Measurements from ENCODE around the gene CD58.

CD58 gene

GRCh38 chr1:116477429-116477828, 93.4 kb downstream of the CD58 start:
- Histone ChIP-seq H4K20me1 (ENCODE audit: low read depth, low read length) (no peaks in the 10 kb centered on the region), H3K27ac (ENCODE audit: low read depth, low read length) (no peak overlapping the region), H3K9me3 (ENCODE audit: insufficient read depth, low read length) (no peaks in the 10 kb centered on the region), H3K79me2 (ENCODE audit: insufficient read depth, low read length) (no peaks in the 10 kb centered on the region), H2AFZ (ENCODE audit: low read depth, low read length, severe bottlenecking) (no peak overlapping the region), H3K36me3 (ENCODE audit: low read length) (no peaks in the 10 kb centered on the region), H3K9me2 (replicated peaks; ENCODE audit: insufficient read depth, low read length) (no peaks in the 10 kb centered on the region), H3F3A (ENCODE audit: insufficient read depth) (no peaks in the 10 kb centered on the region), H3K4me3 (ENCODE audit: insufficient read depth, low read length, poor library complexity, severe bottlenecking) (no peak overlapping the region), H3K27me3 (ENCODE audit: low read length) (no peaks in the 10 kb centered on the region), H3K9ac (ENCODE audit: low read length) (no peak overlapping the region), H3K4me2 (ENCODE audit: low read depth, low read length, poor library complexity, severe bottlenecking) (no peak overlapping the region)
- TF ChIP-seq CTCF (IDR thresholded peaks at IDR 0.05; ENCODE audit: insufficient read depth, low read length, poor library complexity, severe bottlenecking) (no peak), EZH2phosphoT487 (conservative IDR thresholded peaks at IDR 0.05; ENCODE audit: low read length) (no peak)

- Histone ChIP-seq H4K20me1 (ENCODE audit: low read depth, low read length) (no peaks in the 10 kb centered on the region), H3K27ac (ENCODE audit: low read depth, low read length) (no peak overlapping the region), H3K36me3 (ENCODE audit: low read length) (no peaks in the 10 kb centered on the region), H3K9me2 (replicated peaks; ENCODE audit: insufficient read depth, low read length) (no peaks in the 10 kb centered on the region), H3K9ac (ENCODE audit: low read length) (no peak overlapping the region), H3F3A (ENCODE audit: insufficient read depth) (no peaks in the 10 kb centered on the region), H3K9me3 (ENCODE audit: insufficient read depth, low read length) (no peaks in the 10 kb centered on the region), H3K4me3 (ENCODE audit: insufficient read depth, low read length, poor library complexity, severe bottlenecking) (no peak overlapping the region), H3K27me3 (ENCODE audit: low read length) (no peaks in the 10 kb centered on the region), H3K4me2 (ENCODE audit: low read depth, low read length, poor library complexity, severe bottlenecking) (no peak overlapping the region), H3K79me2 (ENCODE audit: insufficient read depth, low read length) (no peaks in the 10 kb centered on the region), H2AFZ (ENCODE audit: low read depth, low read length, severe bottlenecking) (no peak overlapping the region)
- TF ChIP-seq EZH2phosphoT487 (conservative IDR thresholded peaks at IDR 0.05; ENCODE audit: low read length) = no peak
- TF ChIP-seq CTCF (IDR thresholded peaks at IDR 0.05; ENCODE audit: insufficient read depth, low read length, poor library complexity, severe bottlenecking) = no peak
Observed at GRCh38 chr1:116476321-116476720, 94.5 kb downstream of the CD58 start.

DNA sequence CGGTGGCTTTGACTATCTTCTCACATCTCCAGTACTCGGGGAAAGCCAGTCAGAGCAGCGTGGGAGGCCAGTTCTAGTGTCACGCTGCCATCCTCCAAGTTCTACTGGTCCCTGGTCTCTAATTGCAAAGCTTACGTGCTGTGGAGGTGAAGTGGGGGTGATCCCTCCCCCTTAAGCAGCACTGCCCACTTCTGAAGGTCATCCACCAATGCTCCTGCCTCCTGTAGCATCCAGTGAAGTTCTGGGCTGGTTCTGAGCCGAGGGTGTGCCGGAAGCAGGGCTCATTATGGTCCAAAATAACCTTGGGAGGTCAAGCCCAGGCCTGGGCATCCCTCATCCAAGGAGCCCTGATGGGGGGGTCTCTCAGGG, 95.0 kb downstream of the CD58 start:
- no peak overlapping the region for H3K27ac ChIP-seq (ENCODE audit: low read depth, low read length)
- no peaks in the 10 kb centered on the region for H3F3A ChIP-seq (ENCODE audit: insufficient read depth)
- no peaks in the 10 kb centered on the region for H3K79me2 ChIP-seq (ENCODE audit: insufficient read depth, low read length)
- no peaks in the 10 kb centered on the region for H3K9me3 ChIP-seq (ENCODE audit: insufficient read depth, low read length)
- H3K36me3 ChIP-seq (ENCODE audit: low read length) = no peaks in the 10 kb centered on the region
- H3K9me2 ChIP-seq (replicated peaks; ENCODE audit: insufficient read depth, low read length) = no peaks in the 10 kb centered on the region
- no peak overlapping the region for H3K9ac ChIP-seq (ENCODE audit: low read length)
- H3K4me2 ChIP-seq (ENCODE audit: low read depth, low read length, poor library complexity, severe bottlenecking) = no peak overlapping the region
- H3K27me3 ChIP-seq (ENCODE audit: low read length) = no peaks in the 10 kb centered on the region
- no peak for TF ChIP-seq EZH2phosphoT487 (conservative IDR thresholded peaks at IDR 0.05; ENCODE audit: low read length)
- no peak for TF ChIP-seq CTCF (IDR thresholded peaks at IDR 0.05; ENCODE audit: insufficient read depth, low read length, poor library complexity, severe bottlenecking)
- H2AFZ ChIP-seq (ENCODE audit: low read depth, low read length, severe bottlenecking) = no peak overlapping the region
- no peak overlapping the region for H3K4me3 ChIP-seq (ENCODE audit: insufficient read depth, low read length, poor library complexity, severe bottlenecking)
- H4K20me1 ChIP-seq (ENCODE audit: low read depth, low read length) = no peaks in the 10 kb centered on the region
